ENCODE results near the gene PDE9A. TPM values are rescaled to one million over a fixed set of nuclear protein-coding genes. Genes with fewer than 3 reads are reported as not detected.

The PDE9A gene
- total and polyA plus RNA-seq, 2 experiments from 2014 or later: 26.5 to 31.1 TPM

DNA sequence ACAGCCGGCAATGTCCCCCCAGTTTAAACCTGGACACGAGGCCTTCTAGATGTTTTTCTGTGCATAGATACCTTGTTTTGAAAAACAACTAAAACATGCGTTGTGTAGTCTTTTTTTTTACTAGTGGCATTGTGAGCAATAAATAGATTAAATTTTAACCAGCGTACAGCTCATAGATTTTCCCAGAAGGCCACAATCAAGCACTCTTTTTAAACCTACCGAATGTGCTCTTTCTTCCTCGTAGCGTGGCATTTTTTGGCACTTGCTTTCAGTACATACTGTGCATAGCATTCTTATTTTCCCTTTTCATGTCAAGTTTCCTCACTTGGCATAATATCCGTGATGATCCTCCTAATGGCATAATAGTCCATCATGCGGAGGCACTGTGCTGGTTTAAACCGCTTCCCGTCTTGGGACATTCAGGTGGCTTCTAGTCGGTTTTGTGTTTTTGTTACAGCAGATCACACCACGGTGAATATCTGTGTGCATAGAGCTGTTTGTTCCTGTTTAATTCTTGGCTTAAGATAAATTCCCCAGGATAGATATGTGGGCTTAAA is 95.3 kb downstream of the PDE9A start:
- H3K4me1 ChIP-seq (ENCODE audit: insufficient read depth): no peaks in the 10 kb centered on the region
- H3K36me3 Mint-ChIP-seq (ENCODE audit: low read depth): peaks cover 18% of the 10 kb centered on the region; the same call in 2 of the 3 replicates
- H3K9me2 ChIP-seq (ENCODE audit: insufficient read depth): no peaks in the 10 kb centered on the region
- no peak overlapping the region for H3K4me3 ChIP-seq
- no peak overlapping the region for H3K4me3 Mint-ChIP-seq
- 0 out of 2 replicates have a peak, but pooled peaks cover 4% of the 10 kb centered on the region for H4K20me1 ChIP-seq (replicated peaks; ENCODE audit: insufficient read depth)
- DNase-seq (ENCODE audit: low spot score) (no peak), ATAC-seq (no peak)
- no peaks in the 10 kb centered on the region for H3K9me3 Mint-ChIP-seq
- H3K36me3 ChIP-seq (ENCODE audit: insufficient read depth): no peaks in the 10 kb centered on the region
- H3K27me3 Mint-ChIP-seq (ENCODE audit: insufficient read depth, low read depth, poor library complexity): peaks cover 10% of the 10 kb centered on the region
- no peak overlapping the region for H2AFZ ChIP-seq
- no peak overlapping the region for H3K27ac ChIP-seq (ENCODE audit: low read depth)
- peaks cover 8% of the 10 kb centered on the region; the same call in 1 of the 3 replicates for H3K4me1 Mint-ChIP-seq
- no peak overlapping the region for H3K27ac Mint-ChIP-seq
- no peak overlapping the region for H3K4me2 ChIP-seq
- TF ChIP-seq ZNF114 (CRISPR knock-in tag; IDR thresholded peaks at IDR 0.05): no peak
- no peak for TF ChIP-seq EZH2phosphoT487 (IDR thresholded peaks at IDR 0.05; ENCODE audit: unreplicated experiment)
- TF ChIP-seq, protein P1, sequence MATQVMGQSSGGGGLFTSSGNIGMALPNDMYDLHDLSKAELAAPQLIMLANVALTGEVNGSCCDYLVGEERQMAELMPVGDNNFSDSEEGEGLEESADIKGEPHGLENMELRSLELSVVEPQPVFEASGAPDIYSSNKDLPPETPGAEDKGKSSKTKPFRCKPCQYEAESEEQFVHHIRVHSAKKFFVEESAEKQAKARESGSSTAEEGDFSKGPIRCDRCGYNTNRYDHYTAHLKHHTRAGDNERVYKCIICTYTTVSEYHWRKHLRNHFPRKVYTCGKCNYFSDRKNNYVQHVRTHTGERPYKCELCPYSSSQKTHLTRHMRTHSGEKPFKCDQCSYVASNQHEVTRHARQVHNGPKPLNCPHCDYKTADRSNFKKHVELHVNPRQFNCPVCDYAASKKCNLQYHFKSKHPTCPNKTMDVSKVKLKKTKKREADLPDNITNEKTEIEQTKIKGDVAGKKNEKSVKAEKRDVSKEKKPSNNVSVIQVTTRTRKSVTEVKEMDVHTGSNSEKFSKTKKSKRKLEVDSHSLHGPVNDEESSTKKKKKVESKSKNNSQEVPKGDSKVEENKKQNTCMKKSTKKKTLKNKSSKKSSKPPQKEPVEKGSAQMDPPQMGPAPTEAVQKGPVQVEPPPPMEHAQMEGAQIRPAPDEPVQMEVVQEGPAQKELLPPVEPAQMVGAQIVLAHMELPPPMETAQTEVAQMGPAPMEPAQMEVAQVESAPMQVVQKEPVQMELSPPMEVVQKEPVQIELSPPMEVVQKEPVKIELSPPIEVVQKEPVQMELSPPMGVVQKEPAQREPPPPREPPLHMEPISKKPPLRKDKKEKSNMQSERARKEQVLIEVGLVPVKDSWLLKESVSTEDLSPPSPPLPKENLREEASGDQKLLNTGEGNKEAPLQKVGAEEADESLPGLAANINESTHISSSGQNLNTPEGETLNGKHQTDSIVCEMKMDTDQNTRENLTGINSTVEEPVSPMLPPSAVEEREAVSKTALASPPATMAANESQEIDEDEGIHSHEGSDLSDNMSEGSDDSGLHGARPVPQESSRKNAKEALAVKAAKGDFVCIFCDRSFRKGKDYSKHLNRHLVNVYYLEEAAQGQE (IDR thresholded peaks at IDR 0.05; ENCODE audit: unreplicated experiment): no peak
- TF ChIP-seq, protein P2, sequence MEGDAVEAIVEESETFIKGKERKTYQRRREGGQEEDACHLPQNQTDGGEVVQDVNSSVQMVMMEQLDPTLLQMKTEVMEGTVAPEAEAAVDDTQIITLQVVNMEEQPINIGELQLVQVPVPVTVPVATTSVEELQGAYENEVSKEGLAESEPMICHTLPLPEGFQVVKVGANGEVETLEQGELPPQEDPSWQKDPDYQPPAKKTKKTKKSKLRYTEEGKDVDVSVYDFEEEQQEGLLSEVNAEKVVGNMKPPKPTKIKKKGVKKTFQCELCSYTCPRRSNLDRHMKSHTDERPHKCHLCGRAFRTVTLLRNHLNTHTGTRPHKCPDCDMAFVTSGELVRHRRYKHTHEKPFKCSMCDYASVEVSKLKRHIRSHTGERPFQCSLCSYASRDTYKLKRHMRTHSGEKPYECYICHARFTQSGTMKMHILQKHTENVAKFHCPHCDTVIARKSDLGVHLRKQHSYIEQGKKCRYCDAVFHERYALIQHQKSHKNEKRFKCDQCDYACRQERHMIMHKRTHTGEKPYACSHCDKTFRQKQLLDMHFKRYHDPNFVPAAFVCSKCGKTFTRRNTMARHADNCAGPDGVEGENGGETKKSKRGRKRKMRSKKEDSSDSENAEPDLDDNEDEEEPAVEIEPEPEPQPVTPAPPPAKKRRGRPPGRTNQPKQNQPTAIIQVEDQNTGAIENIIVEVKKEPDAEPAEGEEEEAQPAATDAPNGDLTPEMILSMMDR (conservative IDR thresholded peaks at IDR 0.05; ENCODE audit: low read depth in 2 of 2): no peak
- TF ChIP-seq JUNB (IDR thresholded peaks at IDR 0.05; ENCODE audit: unreplicated experiment): no peak
- no peak for TF ChIP-seq STAT1 (IDR thresholded peaks at IDR 0.05; ENCODE audit: unreplicated experiment)
- TF ChIP-seq, protein P3, sequence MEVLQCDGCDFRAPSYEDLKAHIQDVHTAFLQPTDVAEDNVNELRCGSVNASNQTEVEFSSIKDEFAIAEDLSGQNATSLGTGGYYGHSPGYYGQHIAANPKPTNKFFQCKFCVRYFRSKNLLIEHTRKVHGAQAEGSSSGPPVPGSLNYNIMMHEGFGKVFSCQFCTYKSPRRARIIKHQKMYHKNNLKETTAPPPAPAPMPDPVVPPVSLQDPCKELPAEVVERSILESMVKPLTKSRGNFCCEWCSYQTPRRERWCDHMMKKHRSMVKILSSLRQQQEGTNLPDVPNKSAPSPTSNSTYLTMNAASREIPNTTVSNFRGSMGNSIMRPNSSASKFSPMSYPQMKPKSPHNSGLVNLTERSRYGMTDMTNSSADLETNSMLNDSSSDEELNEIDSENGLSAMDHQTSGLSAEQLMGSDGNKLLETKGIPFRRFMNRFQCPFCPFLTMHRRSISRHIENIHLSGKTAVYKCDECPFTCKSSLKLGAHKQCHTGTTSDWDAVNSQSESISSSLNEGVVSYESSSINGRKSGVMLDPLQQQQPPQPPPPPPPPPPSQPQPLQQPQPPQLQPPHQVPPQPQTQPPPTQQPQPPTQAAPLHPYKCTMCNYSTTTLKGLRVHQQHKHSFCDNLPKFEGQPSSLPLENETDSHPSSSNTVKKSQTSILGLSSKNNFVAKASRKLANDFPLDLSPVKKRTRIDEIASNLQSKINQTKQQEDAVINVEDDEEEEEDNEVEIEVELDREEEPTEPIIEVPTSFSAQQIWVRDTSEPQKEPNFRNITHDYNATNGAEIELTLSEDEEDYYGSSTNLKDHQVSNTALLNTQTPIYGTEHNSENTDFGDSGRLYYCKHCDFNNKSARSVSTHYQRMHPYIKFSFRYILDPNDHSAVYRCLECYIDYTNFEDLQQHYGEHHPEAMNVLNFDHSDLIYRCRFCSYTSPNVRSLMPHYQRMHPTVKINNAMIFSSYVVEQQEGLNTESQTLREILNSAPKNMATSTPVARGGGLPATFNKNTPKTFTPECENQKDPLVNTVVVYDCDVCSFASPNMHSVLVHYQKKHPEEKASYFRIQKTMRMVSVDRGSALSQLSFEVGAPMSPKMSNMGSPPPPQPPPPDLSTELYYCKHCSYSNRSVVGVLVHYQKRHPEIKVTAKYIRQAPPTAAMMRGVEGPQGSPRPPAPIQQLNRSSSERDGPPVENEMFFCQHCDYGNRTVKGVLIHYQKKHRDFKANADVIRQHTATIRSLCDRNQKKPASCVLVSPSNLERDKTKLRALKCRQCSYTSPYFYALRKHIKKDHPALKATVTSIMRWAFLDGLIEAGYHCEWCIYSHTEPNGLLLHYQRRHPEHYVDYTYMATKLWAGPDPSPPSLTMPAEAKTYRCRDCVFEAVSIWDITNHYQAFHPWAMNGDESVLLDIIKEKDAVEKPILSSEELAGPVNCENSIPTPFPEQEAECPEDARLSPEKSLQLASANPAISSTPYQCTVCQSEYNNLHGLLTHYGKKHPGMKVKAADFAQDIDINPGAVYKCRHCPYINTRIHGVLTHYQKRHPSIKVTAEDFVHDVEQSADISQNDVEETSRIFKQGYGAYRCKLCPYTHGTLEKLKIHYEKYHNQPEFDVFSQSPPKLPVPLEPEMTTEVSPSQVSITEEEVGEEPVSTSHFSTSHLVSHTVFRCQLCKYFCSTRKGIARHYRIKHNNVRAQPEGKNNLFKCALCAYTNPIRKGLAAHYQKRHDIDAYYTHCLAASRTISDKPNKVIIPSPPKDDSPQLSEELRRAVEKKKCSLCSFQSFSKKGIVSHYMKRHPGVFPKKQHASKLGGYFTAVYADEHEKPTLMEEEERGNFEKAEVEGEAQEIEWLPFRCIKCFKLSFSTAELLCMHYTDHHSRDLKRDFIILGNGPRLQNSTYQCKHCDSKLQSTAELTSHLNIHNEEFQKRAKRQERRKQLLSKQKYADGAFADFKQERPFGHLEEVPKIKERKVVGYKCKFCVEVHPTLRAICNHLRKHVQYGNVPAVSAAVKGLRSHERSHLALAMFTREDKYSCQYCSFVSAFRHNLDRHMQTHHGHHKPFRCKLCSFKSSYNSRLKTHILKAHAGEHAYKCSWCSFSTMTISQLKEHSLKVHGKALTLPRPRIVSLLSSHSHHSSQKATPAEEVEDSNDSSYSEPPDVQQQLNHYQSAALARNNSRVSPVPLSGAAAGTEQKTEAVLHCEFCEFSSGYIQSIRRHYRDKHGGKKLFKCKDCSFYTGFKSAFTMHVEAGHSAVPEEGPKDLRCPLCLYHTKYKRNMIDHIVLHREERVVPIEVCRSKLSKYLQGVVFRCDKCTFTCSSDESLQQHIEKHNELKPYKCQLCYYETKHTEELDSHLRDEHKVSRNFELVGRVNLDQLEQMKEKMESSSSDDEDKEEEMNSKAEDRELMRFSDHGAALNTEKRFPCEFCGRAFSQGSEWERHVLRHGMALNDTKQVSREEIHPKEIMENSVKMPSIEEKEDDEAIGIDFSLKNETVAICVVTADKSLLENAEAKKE (CRISPR knock-in tag; IDR thresholded peaks at IDR 0.05): no peak
- no peak for TF ChIP-seq ZNF331 (CRISPR knock-in tag; IDR thresholded peaks at IDR 0.05; ENCODE audit: low read depth)
- TF ChIP-seq EZH2 (IDR thresholded peaks at IDR 0.05; ENCODE audit: low read depth, unreplicated experiment): no peak
- no peak for TF ChIP-seq POLR2AphosphoS5 (IDR thresholded peaks at IDR 0.05; ENCODE audit: low read depth)
- no peak for TF ChIP-seq CREB1 (CRISPR knock-in tag; IDR thresholded peaks at IDR 0.05; ENCODE audit: low read depth)
- no peak for TF ChIP-seq NANOG (IDR thresholded peaks at IDR 0.05; ENCODE audit: borderline replicate concordance)
- TF ChIP-seq, protein P4, sequence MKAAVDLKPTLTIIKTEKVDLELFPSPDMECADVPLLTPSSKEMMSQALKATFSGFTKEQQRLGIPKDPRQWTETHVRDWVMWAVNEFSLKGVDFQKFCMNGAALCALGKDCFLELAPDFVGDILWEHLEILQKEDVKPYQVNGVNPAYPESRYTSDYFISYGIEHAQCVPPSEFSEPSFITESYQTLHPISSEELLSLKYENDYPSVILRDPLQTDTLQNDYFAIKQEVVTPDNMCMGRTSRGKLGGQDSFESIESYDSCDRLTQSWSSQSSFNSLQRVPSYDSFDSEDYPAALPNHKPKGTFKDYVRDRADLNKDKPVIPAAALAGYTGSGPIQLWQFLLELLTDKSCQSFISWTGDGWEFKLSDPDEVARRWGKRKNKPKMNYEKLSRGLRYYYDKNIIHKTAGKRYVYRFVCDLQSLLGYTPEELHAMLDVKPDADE (IDR thresholded peaks at IDR 0.05): no peak
- H3K79me2 ChIP-seq (replicated peaks; ENCODE audit: insufficient read depth): no peaks in the 10 kb centered on the region
- H3F3A ChIP-seq (replicated peaks; ENCODE audit: low read depth): no peaks in the 10 kb centered on the region
- no peaks in the 10 kb centered on the region for H3K27me3 ChIP-seq (ENCODE audit: insufficient read depth)
